Keratinocyte (primary cell): Measurements from ENCODE around the gene ANKRD10. TPM values are rescaled to one million over a fixed set of nuclear protein-coding genes. Genes with fewer than 3 reads are reported as not detected.

ENCODE experiments used
- DNase-seq: peaks from one replicate; pipeline ENCODE4 v3.0.0-alpha.2; 2011; ENCODE audit warnings: low read depth, missing footprints, low spot score
- FAIRE-seq: peaks from 2 replicates; lab custom pipeline; 2011; peaks lifted over from hg19 to GRCh38; lab: Jason Lieb, UNC
- H2AFZ ChIP-seq: 2 replicates; pipeline ENCODE4 v1.6.0; 2012; ENCODE audit warnings: low read length, control low read depth, inconsistent platforms; ENCODE audit not compliant: control insufficient read depth
- H3K27ac ChIP-seq: 2 replicates; pipeline ENCODE4 v1.5.1; 2011; ENCODE audit warnings: low read length; ENCODE audit not compliant: control insufficient read depth, insufficient read depth
- H3K27me3 ChIP-seq: 3 replicates; pipeline ENCODE4 v1.6.0; 2011; ENCODE audit warnings: low read length; ENCODE audit not compliant: control insufficient read depth, insufficient read depth; ENCODE audit errors: extremely low read depth
- H3K36me3 ChIP-seq, 2 experiments: 2 replicates in 1 of 2; 3 replicates in 1 of 2; pipeline ENCODE4 v1.5.1; 2011; ENCODE audit warnings: low read length in 2 of 2, mild to moderate bottlenecking in 1 of 2; ENCODE audit not compliant: control insufficient read depth in 2 of 2, insufficient read depth in 2 of 2; ENCODE audit errors: extremely low read depth in 1 of 2
- H3K4me1 ChIP-seq: 3 replicates; pipeline ENCODE4 v1.5.1; 2011; ENCODE audit warnings: low read length; ENCODE audit not compliant: control insufficient read depth, insufficient read depth; ENCODE audit errors: extremely low read depth
- H3K4me2 ChIP-seq: 3 replicates; pipeline ENCODE4 v1.6.0; 2011; ENCODE audit warnings: low read depth, low read length; ENCODE audit not compliant: control insufficient read depth, insufficient read depth; ENCODE audit errors: extremely low read depth
- H3K4me3 ChIP-seq, 3 experiments: fragments of 200-600 bp in 1 of 3; sonication (generic) in 1 of 3; 2 replicates in 2 of 3; 3 replicates in 1 of 3; pipeline ENCODE4 v1.5.1; 2011 to 2016; ENCODE audit warnings: low read length in 3 of 3, mild to moderate bottlenecking in 3 of 3, control low read depth in 2 of 3, inconsistent platforms in 1 of 3, low read depth in 1 of 3, mixed read lengths in 1 of 3, mixed run types in 1 of 3, moderate library complexity in 1 of 3; ENCODE audit not compliant: control insufficient read depth in 2 of 3, insufficient read depth in 2 of 3; ENCODE audit errors: extremely low read depth in 1 of 3
- H3K79me2 ChIP-seq: 2 replicates; pipeline ENCODE4 v1.6.0; 2012; ENCODE audit warnings: low read length; ENCODE audit not compliant: control insufficient read depth, insufficient read depth
- H3K9ac ChIP-seq: 3 replicates; pipeline ENCODE4 v1.6.0; 2011; ENCODE audit warnings: low read length; ENCODE audit not compliant: control insufficient read depth, insufficient read depth; ENCODE audit errors: extremely low read depth
- H3K9me1 ChIP-seq: 3 replicates; pipeline ENCODE4 v1.6.0; 2011; ENCODE audit warnings: low read length; ENCODE audit not compliant: control insufficient read depth, insufficient read depth; ENCODE audit errors: extremely low read depth
- H3K9me3 ChIP-seq: 2 replicates; pipeline ENCODE4 v1.5.1; 2012; ENCODE audit warnings: low read depth, low read length; ENCODE audit not compliant: control insufficient read depth
- H4K20me1 ChIP-seq: 3 replicates; pipeline ENCODE4 v1.6.0; 2011; ENCODE audit warnings: low read length; ENCODE audit not compliant: control insufficient read depth, insufficient read depth; ENCODE audit errors: extremely low read depth
- EZH2 ChIP-seq: IDR thresholded peaks from one replicate; pipeline ENCODE4 v1.6.1; 2012; ENCODE audit warnings: inconsistent platforms, mild to moderate bottlenecking, low read length, moderate library complexity
- dilution Hi-C: fragments of 300-500 bp; cut with MboI; formaldehyde crosslinking; loops from one replicate; pipeline ENCODE4 v1.7.0; 2020; ENCODE audit warnings: low sequenced_read_pairs; ENCODE audit not compliant: extremely low pct_ligation_motif_present
- polyA plus RNA-seq, 5 experiments: library from polyadenylated mRNA; depleted of rRNA in 3 of 5; stranded (reverse) in 3 of 5; stranded (forward) in 1 of 5; unstranded in 1 of 5; fragments of >200 nt; gene quantifications; 1 replicate in 1 of 5; 2 replicates in 3 of 5; 3 replicates in 1 of 5; pipeline versions ENCODE4 v1.2.1 to v1.2.3, GENCODE V29; 2011 to 2012; ENCODE audit warnings: missing spikeins in 2 of 5, low read depth in 1 of 5, low replicate concordance in 1 of 5
- TF ChIP-seq, protein P1 (sequence below), 3 experiments: IDR thresholded peaks in 1 of 3; conservative IDR thresholded peaks in 1 of 3; optimal IDR thresholded peaks in 1 of 3; 2 replicates in 2 of 3; 3 replicates in 1 of 3; pipeline versions ENCODE3 to v1.5.1; 2011; ENCODE audit warnings: low read length in 3 of 3, mild to moderate bottlenecking in 3 of 3, moderate library complexity in 2 of 3, control low read depth in 1 of 3, inconsistent platforms in 1 of 3; ENCODE audit not compliant: insufficient read depth in 2 of 3; ENCODE audit errors: extremely low read depth in 1 of 3

The ANKRD10 gene
- polyA plus RNA-seq, 1 donor (not counting 4 experiments of a cell fraction or from before 2014, with no cell fraction given): 58.1 TPM

DNA sequence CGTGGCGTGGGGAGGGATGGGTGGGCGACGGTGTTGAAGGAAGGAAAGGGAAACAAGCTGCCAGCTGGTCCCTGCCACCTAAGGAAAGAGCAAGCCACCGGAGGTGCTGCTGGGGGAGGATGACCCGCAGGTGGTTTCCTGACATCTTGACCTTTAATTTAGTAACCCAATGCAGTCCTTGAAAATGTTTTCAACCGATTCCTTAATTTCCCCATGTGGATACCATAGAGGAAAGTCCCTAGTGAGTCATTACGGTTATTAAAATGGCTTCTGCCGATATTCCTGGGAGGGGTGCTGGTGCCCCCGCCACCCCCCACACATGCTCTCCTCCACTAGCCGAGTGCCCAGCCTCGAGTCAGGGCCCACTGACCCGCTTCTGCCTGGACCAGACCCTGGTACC is 6.3 kb upstream of the ANKRD10 start:
- TF ChIP-seq EZH2: no peak
- TF ChIP-seq, protein P1, sequence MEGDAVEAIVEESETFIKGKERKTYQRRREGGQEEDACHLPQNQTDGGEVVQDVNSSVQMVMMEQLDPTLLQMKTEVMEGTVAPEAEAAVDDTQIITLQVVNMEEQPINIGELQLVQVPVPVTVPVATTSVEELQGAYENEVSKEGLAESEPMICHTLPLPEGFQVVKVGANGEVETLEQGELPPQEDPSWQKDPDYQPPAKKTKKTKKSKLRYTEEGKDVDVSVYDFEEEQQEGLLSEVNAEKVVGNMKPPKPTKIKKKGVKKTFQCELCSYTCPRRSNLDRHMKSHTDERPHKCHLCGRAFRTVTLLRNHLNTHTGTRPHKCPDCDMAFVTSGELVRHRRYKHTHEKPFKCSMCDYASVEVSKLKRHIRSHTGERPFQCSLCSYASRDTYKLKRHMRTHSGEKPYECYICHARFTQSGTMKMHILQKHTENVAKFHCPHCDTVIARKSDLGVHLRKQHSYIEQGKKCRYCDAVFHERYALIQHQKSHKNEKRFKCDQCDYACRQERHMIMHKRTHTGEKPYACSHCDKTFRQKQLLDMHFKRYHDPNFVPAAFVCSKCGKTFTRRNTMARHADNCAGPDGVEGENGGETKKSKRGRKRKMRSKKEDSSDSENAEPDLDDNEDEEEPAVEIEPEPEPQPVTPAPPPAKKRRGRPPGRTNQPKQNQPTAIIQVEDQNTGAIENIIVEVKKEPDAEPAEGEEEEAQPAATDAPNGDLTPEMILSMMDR (optimal IDR thresholded peaks at IDR 0.05 in 1 of 3, IDR thresholded peaks at IDR 0.05 in 1 of 3, conservative IDR thresholded peaks at IDR 0.05 in 1 of 3; ENCODE audit: extremely low read depth in 1 of 3, insufficient read depth in 2 of 3, low read length in 3 of 3): no peak
- peaks cover 1% of the 10 kb centered on the region for H3K4me1 ChIP-seq
- H3K79me2 ChIP-seq: no peaks in the 10 kb centered on the region
- H3K27ac ChIP-seq: no peak overlapping the region
- H3K4me2 ChIP-seq: no peak overlapping the region
- dilution Hi-C loops: no loop called here
- H4K20me1 ChIP-seq: no peaks in the 10 kb centered on the region
- H3K4me3 ChIP-seq: no peak overlapping the region
- H3K9ac ChIP-seq: no peak overlapping the region
- DNase-seq: no peak
- no peaks in the 10 kb centered on the region for H3K9me3 ChIP-seq
- no peak for FAIRE-seq
- H2AFZ ChIP-seq: no peak overlapping the region
- peaks cover 3% of the 10 kb centered on the region for H3K27me3 ChIP-seq
- no peaks in the 10 kb centered on the region for H3K36me3 ChIP-seq
- no peaks in the 10 kb centered on the region for H3K9me1 ChIP-seq

DNA sequence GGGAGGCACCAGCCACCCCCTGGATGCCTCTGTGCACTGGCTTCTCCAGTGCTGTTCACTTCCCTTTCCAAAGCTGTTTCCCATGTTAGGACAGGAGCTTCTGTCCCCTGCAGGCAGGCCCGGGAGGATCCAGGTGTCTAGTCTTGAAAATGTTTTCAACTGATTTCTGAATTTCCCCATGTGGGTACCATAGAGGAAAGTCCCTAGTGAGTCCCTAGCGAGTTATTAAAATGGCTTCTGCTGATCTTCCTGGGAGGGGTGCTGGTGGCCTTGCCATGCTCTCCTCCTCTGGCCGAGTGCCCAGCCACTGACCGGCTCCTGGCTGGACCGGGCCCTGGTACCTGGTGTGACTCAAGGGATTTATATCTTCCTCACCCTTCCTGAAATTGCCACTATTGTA is 5.2 kb upstream of the ANKRD10 start:
- no peak overlapping the region for H3K4me2 ChIP-seq
- no peak overlapping the region for H3K4me3 ChIP-seq
- no peaks in the 10 kb centered on the region for H3K36me3 ChIP-seq
- dilution Hi-C loops: no loop called here
- no peak overlapping the region for H3K9ac ChIP-seq
- H3K79me2 ChIP-seq: no peaks in the 10 kb centered on the region
- peaks cover 6% of the 10 kb centered on the region for H3K4me1 ChIP-seq
- no peak overlapping the region for H3K27ac ChIP-seq
- no peaks in the 10 kb centered on the region for H3K9me1 ChIP-seq
- TF ChIP-seq, protein P1 (optimal IDR thresholded peaks at IDR 0.05 in 1 of 3, IDR thresholded peaks at IDR 0.05 in 1 of 3, conservative IDR thresholded peaks at IDR 0.05 in 1 of 3; ENCODE audit: extremely low read depth in 1 of 3, insufficient read depth in 2 of 3, low read length in 3 of 3): no peak
- no peak for TF ChIP-seq EZH2
- no peaks in the 10 kb centered on the region for H3K9me3 ChIP-seq
- no peak for DNase-seq
- no peak for FAIRE-seq
- no peaks in the 10 kb centered on the region for H4K20me1 ChIP-seq
- H2AFZ ChIP-seq: no peak overlapping the region
- H3K27me3 ChIP-seq: peaks cover 3% of the 10 kb centered on the region
